ENCODE results near the gene NELL2.

DNA sequence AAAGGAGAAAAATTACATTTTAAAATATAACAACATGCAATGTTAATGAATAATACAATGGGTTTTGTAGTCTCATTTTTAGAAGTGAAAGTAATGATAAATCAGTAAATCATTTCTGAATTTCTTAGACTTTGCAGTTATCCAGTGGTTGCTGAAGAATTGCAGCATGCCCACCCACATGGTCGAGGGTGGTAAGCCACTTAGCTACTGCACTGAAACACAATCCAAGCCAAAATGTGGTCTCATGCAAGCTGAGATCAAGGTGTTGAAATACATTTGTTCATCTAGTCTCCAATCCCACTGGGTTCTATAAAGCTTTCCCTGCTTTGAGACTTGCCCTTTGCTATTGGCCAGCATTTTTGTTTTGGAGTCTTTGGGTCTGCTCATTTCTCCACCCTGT lies 247.9 kb downstream of the NELL2 start:
- TF ChIP-seq HDGF (IDR thresholded peaks at IDR 0.05; ENCODE audit: borderline replicate concordance) (no peak), LEF1 (IDR thresholded peaks at IDR 0.05; ENCODE audit: borderline replicate concordance) (no peak), ARNT (IDR thresholded peaks at IDR 0.05) (no peak)

Data from HEK293T (cell line).